Mucosa of descending colon (tissue), 3 donors: ENCODE measurements around the gene MYOM1. TPM values are rescaled to one million over a fixed set of nuclear protein-coding genes. Genes with fewer than 3 reads are reported as not detected.

ENCODE experiments used
- ATAC-seq: fragments of 200-7000 bp; cut with Tn5 transposase; one replicate; pipeline ENCODE4 v1.9.1; 2020; ENCODE audit warnings: mild to moderate bottlenecking, moderate library complexity
- DNase-seq, 3 donors: peaks; one replicate each; pipeline ENCODE4 v3.0.0-alpha.2; 2020
- H3K36me3 ChIP-seq: fragments of 200-600 bp; one replicate; pipeline ENCODE4 v1.8.0; 2021; ENCODE audit warnings: low read depth, mild to moderate bottlenecking
- H3K4me1 ChIP-seq: fragments of 200-600 bp; one replicate; pipeline ENCODE4 v1.8.0; 2021; ENCODE audit warnings: low read depth, mild to moderate bottlenecking
- H3K4me3 ChIP-seq: fragments of 200-600 bp; one replicate; pipeline ENCODE4 v1.8.0; 2021; ENCODE audit warnings: mild to moderate bottlenecking
- H3K9me3 ChIP-seq: fragments of 200-600 bp; one replicate; pipeline ENCODE4 v1.8.0; 2021; ENCODE audit warnings: mild to moderate bottlenecking
- intact Hi-C, 2 donors: fragments of 100-400 bp; cut with DNase I in 1 of 2; cut with micrococcal nuclease in 1 of 2; formaldehyde crosslinking; loops; one replicate each; pipeline versions ENCODE4 v1.11.0 to v1.11.1; 2022; cut with DNase I, micrococcal nuclease
- total RNA-seq, 3 donors: library from RNA; stranded (reverse); fragmentation: NEBNext Ultra II Directional in 2 of 3; extraction: Animal tissue kit (Norgen Biotek cat#: 25700) in 2 of 3; gene quantifications; one replicate each; pipeline versions ENCODE4 v1.2.1 to v1.2.4, GENCODE V29; 2021 to 2023
- TF ChIP-seq, protein P1 (sequence below): fragments of 200-600 bp; IDR thresholded peaks from one replicate; pipeline ENCODE4 v1.8.0; 2022; ENCODE audit warnings: antibody characterized with exemption, mild to moderate bottlenecking
- donor health status: DM: no; HTN: no; CAD: no; lungs with moderate emphysema.
- donor health status: DM: no; HTN: no; CAD: no.
- donor health status: DM: no; HTN: yes; CAD: no.

MYOM1 gene
- total RNA-seq, 3 donors from 2014 or later, result 5.5 to 22.2 (median 16.3) TPM

DNA sequence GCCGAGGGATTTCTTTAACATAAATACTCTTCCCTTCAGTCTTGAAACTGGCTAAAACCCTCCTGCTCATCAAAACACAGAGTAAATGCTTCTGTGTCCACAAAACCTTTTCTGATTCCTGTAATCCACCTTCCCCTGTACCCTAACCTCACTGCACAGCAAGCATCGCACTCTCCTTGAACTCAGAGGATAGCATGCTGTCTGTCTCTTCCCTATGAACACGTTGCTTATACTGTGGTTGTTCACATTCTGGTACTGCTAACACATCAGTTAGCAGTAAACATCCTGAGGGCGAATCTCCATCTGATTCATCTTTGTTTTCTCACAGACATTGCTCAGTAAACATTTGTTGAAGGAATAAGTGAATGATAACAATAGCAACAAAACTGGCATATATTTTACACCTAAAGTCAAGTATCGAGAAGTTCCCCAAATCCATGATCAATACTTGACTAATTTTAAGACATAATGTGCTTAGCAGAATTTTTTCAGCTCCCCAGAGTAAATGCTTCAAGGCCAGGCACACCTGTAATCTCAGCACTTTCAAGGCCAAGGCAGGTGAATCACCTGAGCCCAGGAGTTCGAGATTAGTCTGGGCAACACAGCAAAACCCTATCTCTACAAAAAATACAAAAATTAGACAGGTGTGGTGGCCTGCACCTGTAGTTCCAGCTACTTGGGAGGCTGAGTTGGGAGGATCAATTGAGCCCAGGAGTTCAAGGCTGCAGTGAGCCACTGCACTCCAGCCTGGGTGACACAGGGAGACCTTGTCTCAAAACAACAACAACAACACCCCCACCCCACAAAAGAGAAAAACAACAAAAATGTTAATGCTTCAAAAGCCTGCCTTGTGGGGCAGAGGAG, 161.2 kb downstream of the MYOM1 start:
- TF ChIP-seq, protein P1, sequence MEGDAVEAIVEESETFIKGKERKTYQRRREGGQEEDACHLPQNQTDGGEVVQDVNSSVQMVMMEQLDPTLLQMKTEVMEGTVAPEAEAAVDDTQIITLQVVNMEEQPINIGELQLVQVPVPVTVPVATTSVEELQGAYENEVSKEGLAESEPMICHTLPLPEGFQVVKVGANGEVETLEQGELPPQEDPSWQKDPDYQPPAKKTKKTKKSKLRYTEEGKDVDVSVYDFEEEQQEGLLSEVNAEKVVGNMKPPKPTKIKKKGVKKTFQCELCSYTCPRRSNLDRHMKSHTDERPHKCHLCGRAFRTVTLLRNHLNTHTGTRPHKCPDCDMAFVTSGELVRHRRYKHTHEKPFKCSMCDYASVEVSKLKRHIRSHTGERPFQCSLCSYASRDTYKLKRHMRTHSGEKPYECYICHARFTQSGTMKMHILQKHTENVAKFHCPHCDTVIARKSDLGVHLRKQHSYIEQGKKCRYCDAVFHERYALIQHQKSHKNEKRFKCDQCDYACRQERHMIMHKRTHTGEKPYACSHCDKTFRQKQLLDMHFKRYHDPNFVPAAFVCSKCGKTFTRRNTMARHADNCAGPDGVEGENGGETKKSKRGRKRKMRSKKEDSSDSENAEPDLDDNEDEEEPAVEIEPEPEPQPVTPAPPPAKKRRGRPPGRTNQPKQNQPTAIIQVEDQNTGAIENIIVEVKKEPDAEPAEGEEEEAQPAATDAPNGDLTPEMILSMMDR, result no peak
- DNase-seq, result no peak
- H3K36me3 ChIP-seq, result no peaks in the 10 kb centered on the region
- no peaks in the 10 kb centered on the region for H3K9me3 ChIP-seq
- H3K4me3 ChIP-seq, result no peak overlapping the region
- intact Hi-C loops, result no loop called here
- ATAC-seq, result peak; percentile 61
- H3K4me1 ChIP-seq, result no peaks in the 10 kb centered on the region

DNA sequence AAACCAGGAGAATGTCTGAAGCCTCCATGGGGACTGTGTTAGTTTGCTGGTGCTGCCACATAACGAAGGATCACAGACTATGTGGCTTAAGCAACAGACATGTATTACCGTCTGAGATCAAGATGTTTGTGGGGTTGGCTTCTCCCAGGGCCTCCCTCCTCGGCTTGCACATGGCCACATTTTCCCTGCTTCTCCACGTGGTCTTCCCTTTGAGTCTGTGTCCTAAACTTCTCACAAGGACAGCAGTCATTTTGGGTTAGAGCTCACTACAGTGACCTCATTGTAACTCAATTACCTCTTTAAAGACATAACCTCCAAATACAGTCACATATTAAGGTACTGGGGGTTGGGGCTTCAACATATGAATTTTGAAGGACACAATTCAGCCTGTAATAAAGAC, 162.2 kb downstream of the MYOM1 start:
- TF ChIP-seq, protein P1, result no peak
- DNase-seq (no peak), ATAC-seq (no peak)
- H3K4me1 ChIP-seq, result peaks cover under 1% of the 10 kb centered on the region
- H3K36me3 ChIP-seq, result no peaks in the 10 kb centered on the region
- no peaks in the 10 kb centered on the region for H3K9me3 ChIP-seq
- intact Hi-C loops, result no loop called here
- H3K4me3 ChIP-seq, result no peak overlapping the region

DNA sequence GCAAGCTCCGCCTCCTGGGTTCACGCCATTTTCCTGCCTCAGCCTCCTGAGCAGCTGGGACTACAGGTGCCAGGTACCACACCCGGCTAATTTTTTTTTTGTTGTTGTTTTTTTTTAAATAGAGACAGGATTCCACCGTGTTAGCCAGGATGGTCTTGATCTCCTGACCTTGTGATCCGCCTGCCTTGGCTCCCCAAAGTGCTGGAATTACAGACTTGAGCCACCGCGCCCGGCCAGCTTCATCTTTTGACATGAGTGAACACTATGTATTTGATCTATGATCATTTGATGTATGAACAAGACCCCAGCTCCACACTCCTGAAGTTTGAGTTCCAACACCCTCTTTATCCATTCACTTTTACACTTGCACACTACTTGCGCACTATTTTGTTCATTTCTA, 163.5 kb downstream of the MYOM1 start:
- ATAC-seq (no peak), DNase-seq (no peak)
- Histone ChIP-seq H3K4me3 (no peak overlapping the region), H3K9me3 (no peaks in the 10 kb centered on the region), H3K36me3 (no peaks in the 10 kb centered on the region), H3K4me1 (peaks cover 5% of the 10 kb centered on the region)
- TF ChIP-seq, protein P1, result no peak
- intact Hi-C loops, result no loop called here

DNA sequence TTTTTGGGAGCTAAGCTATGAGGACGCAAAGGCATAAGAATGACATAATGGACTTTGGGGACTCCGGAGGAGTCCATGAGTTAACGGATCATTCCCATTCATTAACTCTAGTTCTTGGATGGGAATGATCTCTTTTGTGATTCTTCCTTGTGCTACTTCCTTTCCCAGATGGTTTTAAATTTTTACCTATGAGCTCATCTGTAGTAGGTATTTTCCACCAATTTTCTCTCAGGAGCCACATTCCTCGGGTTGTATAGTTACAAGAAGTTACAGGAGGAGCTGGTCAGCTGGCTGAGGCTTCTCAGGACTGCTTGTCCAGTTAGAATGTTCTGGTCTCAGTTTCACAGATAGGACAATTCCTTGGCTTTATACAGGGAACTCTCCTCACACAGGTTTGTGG, 164.0 kb downstream of the MYOM1 start:
- intact Hi-C loops, result no loop called here
- no peak for ATAC-seq

DNA sequence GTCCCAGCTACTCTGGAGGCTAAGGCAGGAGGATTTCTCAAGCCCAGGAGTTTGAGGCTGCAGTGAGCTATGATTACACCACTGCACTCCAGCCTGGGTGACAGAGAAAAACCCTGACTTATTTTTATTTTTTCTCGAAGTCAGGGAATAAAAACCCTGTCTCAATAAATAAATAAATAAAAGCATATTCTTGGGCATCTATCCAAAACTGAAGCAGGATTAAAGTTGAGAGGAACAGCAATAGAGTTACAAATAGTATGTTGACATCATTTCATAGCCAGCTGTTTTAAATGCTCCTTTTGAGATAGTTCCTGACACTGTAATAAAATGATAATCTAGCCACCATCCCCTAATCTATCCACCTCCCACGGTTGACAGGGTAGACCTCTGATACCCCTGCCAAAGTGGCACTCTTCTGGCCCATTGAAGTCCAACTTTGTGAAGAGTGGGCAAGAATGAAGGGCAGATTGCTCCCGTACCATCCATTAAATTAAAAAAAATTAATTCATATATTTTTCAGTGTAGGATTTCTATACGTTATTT, 164.5 kb downstream of the MYOM1 start:
- no peak for DNase-seq
- peaks cover 5% of the 10 kb centered on the region for H3K4me1 ChIP-seq
- TF ChIP-seq, protein P1, result no peak
- ATAC-seq, result no peak
- intact Hi-C loops, result no loop called here
- H3K4me3 ChIP-seq, result no peak overlapping the region
- H3K9me3 ChIP-seq, result no peaks in the 10 kb centered on the region
- H3K36me3 ChIP-seq, result no peaks in the 10 kb centered on the region

More for the DNA sequence above, 164.0 kb downstream of the MYOM1 start:
- TF ChIP-seq, protein P1, result no peak
- H3K36me3 ChIP-seq, result no peaks in the 10 kb centered on the region
- H3K4me3 ChIP-seq, result no peak overlapping the region
- no peak for DNase-seq
- H3K4me1 ChIP-seq, result peaks cover 5% of the 10 kb centered on the region
- no peaks in the 10 kb centered on the region for H3K9me3 ChIP-seq
